Measurements from ENCODE around the gene FKBP5. TPM values are rescaled to one million over a fixed set of nuclear protein-coding genes. Genes with fewer than 3 reads are reported as not detected.
A peak's percentile ranks its signal among the peaks of the same experiment; 100 is the strongest.

Gene FKBP5
- total and polyA plus RNA-seq, 2 experiments from 2014 or later, result 73.6 to 254 TPM

- Histone ChIP-seq H3K4me1 (ENCODE audit: insufficient read depth) (no peaks in the 10 kb centered on the region), H2AFZ (no peak overlapping the region), H3K4me2 (no peak overlapping the region), H3K27me3 (no peaks in the 10 kb centered on the region), H3K27ac (no peak overlapping the region), H3K9me2 (replicated peaks; ENCODE audit: insufficient read depth) (no peaks in the 10 kb centered on the region), H4K20me1 (ENCODE audit: insufficient read depth, poor library complexity, severe bottlenecking) (peaks cover 2% of the 10 kb centered on the region), H3K36me3 (replicated peaks; ENCODE audit: insufficient read depth, low read depth) (no peaks in the 10 kb centered on the region), H3K79me2 (peaks cover 5% of the 10 kb centered on the region), H3K4me3 (no peak overlapping the region), H3K9me3 (ENCODE audit: low read depth) (no peaks in the 10 kb centered on the region)
- 79% methylated on average over 4 of the region's 4 CpGs for WGBS (ENCODE audit: low lambda C conversion rate, missing lambda C conversion rate)
- DNase-seq (ENCODE audit: low spot score), result no peak
- TF ChIP-seq EZH2phosphoT487 (IDR thresholded peaks at IDR 0.05; ENCODE audit: low read depth, severe bottlenecking, unreplicated experiment), result no peak
- TF ChIP-seq CTCF (IDR thresholded peaks at IDR 0.05; ENCODE audit: poor library complexity), result no peak
- TF ChIP-seq EZH2 (IDR thresholded peaks at IDR 0.05; ENCODE audit: borderline replicate concordance), result no peak
Measured at GRCh38 chr6:35635601-35636597, 52.8 kb downstream of the FKBP5 start.

GRCh38 chr6:35634316-35634715, 54.4 kb downstream of the FKBP5 start:
- H3K79me2 ChIP-seq, result peaks cover 2% of the 10 kb centered on the region
- no peak overlapping the region for H3K27ac ChIP-seq
- no peaks in the 10 kb centered on the region for H3K36me3 ChIP-seq (replicated peaks; ENCODE audit: insufficient read depth, low read depth)
- WGBS (ENCODE audit: low lambda C conversion rate, missing lambda C conversion rate), result 76% methylated on average over 2 of the region's 2 CpGs
- no peaks in the 10 kb centered on the region for H4K20me1 ChIP-seq (ENCODE audit: insufficient read depth, poor library complexity, severe bottlenecking)
- no peaks in the 10 kb centered on the region for H3K4me1 ChIP-seq (ENCODE audit: insufficient read depth)
- DNase-seq (ENCODE audit: low spot score), result no peak
- no peak overlapping the region for H3K4me3 ChIP-seq
- no peak for TF ChIP-seq EZH2phosphoT487 (IDR thresholded peaks at IDR 0.05; ENCODE audit: low read depth, severe bottlenecking, unreplicated experiment)
- no peak for TF ChIP-seq EZH2 (IDR thresholded peaks at IDR 0.05; ENCODE audit: borderline replicate concordance)
- no peak for TF ChIP-seq CTCF (IDR thresholded peaks at IDR 0.05; ENCODE audit: poor library complexity)
- H2AFZ ChIP-seq, result no peak overlapping the region
- no peaks in the 10 kb centered on the region for H3K27me3 ChIP-seq
- H3K9me3 ChIP-seq (ENCODE audit: low read depth), result no peaks in the 10 kb centered on the region
- H3K4me2 ChIP-seq, result no peak overlapping the region
- no peaks in the 10 kb centered on the region for H3K9me2 ChIP-seq (replicated peaks; ENCODE audit: insufficient read depth)

GRCh38 chr6:35633579-35634089, 55.1 kb downstream of the FKBP5 start:
- 73% methylated on average over 4 of the region's 4 CpGs for WGBS (ENCODE audit: low lambda C conversion rate, missing lambda C conversion rate)
- peak overlapping the region; percentile 58 for H3K27ac ChIP-seq

More at GRCh38 chr6:35633579-35634089, 55.1 kb downstream of the FKBP5 start:
- Histone ChIP-seq H4K20me1 (ENCODE audit: insufficient read depth, poor library complexity, severe bottlenecking) (no peaks in the 10 kb centered on the region), H3K9me3 (ENCODE audit: low read depth) (no peaks in the 10 kb centered on the region), H3K4me2 (no peak overlapping the region), H3K4me3 (no peak overlapping the region), H3K4me1 (ENCODE audit: insufficient read depth) (no peaks in the 10 kb centered on the region), H3K36me3 (replicated peaks; ENCODE audit: insufficient read depth, low read depth) (no peaks in the 10 kb centered on the region), H3K9me2 (replicated peaks; ENCODE audit: insufficient read depth) (no peaks in the 10 kb centered on the region), H3K27me3 (no peaks in the 10 kb centered on the region), H3K79me2 (no peaks in the 10 kb centered on the region), H2AFZ (no peak overlapping the region)
- TF ChIP-seq EZH2 (IDR thresholded peaks at IDR 0.05; ENCODE audit: borderline replicate concordance), result no peak
- no peak for TF ChIP-seq EZH2phosphoT487 (IDR thresholded peaks at IDR 0.05; ENCODE audit: low read depth, severe bottlenecking, unreplicated experiment)
- TF ChIP-seq CTCF (IDR thresholded peaks at IDR 0.05; ENCODE audit: poor library complexity), result no peak
- DNase-seq (ENCODE audit: low spot score), result peak; percentile 20
